Neural progenitor cell (in vitro differentiated cells): ENCODE results near the gene GSTM3.

Experiments
- EZH2 ChIP-seq: fragments of 200-600 bp; sonication (generic); IDR thresholded peaks from 2 replicates; pipeline ENCODE4 v1.6.1; 2017; ENCODE audit warnings: antibody characterized with exemption, mild to moderate bottlenecking, moderate library complexity
- EZH2phosphoT487 ChIP-seq: fragments of 200-600 bp; sonication (generic); IDR thresholded peaks from 2 replicates; pipeline ENCODE4 v1.6.1; 2017; ENCODE audit warnings: antibody characterized with exemption
- TF ChIP-seq, protein P1 (sequence below): fragments of 200-600 bp; sonication (generic); IDR thresholded peaks from 2 replicates; pipeline ENCODE4 v1.5.1; 2017; ENCODE audit warnings: antibody characterized with exemption, mild to moderate bottlenecking

DNA sequence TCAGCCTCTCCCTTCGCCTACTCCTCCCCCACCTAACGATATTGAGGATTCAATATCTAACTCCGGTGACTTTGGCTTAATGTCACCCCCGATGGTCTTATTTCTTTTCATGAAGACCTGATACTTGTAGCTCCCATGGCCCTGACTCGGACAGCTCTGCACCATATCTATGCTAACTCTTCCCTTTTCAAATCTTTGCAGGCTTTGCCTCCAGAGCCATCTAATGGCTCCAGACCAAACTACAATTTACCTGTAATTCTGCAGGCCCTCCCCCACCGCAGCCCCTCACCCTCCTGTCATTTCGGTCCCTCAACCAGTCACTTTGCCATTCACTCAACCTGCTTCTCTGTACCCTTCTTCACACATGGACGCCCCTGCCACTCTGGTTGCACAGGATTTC is 36.7 kb downstream of the GSTM3 start:
- TF ChIP-seq, protein P1, sequence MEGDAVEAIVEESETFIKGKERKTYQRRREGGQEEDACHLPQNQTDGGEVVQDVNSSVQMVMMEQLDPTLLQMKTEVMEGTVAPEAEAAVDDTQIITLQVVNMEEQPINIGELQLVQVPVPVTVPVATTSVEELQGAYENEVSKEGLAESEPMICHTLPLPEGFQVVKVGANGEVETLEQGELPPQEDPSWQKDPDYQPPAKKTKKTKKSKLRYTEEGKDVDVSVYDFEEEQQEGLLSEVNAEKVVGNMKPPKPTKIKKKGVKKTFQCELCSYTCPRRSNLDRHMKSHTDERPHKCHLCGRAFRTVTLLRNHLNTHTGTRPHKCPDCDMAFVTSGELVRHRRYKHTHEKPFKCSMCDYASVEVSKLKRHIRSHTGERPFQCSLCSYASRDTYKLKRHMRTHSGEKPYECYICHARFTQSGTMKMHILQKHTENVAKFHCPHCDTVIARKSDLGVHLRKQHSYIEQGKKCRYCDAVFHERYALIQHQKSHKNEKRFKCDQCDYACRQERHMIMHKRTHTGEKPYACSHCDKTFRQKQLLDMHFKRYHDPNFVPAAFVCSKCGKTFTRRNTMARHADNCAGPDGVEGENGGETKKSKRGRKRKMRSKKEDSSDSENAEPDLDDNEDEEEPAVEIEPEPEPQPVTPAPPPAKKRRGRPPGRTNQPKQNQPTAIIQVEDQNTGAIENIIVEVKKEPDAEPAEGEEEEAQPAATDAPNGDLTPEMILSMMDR: no peak
- no peak for TF ChIP-seq EZH2phosphoT487
- no peak for TF ChIP-seq EZH2
